ENCODE data around the gene GNAO1. TPM values are rescaled to one million over a fixed set of nuclear protein-coding genes. Genes with fewer than 3 reads are reported as not detected.

The GNAO1 gene
- polyA plus RNA-seq, 3 donors, result not detected

DNA sequence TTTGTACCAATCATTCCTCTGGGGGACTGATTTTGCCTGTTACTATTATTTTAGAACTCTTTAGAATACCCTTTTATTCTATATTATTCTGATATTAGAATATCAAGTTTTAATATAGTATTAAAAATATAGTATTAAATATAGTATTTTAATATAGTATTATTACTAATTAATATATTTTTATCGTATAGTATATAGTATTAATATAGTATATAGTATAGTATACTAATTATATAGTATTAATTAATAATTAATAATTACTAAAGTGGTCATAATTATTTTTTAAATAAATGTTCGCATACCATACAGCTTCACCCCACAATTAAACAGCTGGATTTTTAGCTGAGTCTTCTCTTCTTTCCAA lies 73.3 kb downstream of the GNAO1 start:
- Mint-ChIP-seq H3K27me3 (ENCODE audit: low read depth in 3 of 3) (peaks cover 4 to 13% (median 9%) of the 10 kb centered on the region in 3 donors), H3K4me3 (no peak overlapping the region), H3K27ac (no peak overlapping the region), H3K9me3 (peaks cover 0 to 2% (median 0%) of the 10 kb centered on the region in 7 donors), H3K4me1 (peaks cover 7% of the 10 kb centered on the region), H3K36me3 (no peaks in the 10 kb centered on the region)
- Histone ChIP-seq H3K79me2 (ENCODE audit: insufficient read depth, low read length) (no peaks in the 10 kb centered on the region), H3K27ac (ENCODE audit: low read depth in 1 of 2, low read length in 2 of 2) (no peak overlapping the region), H4K20me1 (ENCODE audit: insufficient read depth, low read length) (no peaks in the 10 kb centered on the region), H3K4me1 (ENCODE audit: control insufficient read depth in 1 of 2, insufficient read depth in 2 of 2, low read length in 2 of 2) (no peaks in the 10 kb centered on the region), H3K9me3 (replicated peaks in 1 of 2; ENCODE audit: control insufficient read depth in 1 of 2, insufficient read depth in 1 of 2, low read length in 2 of 2) (no peaks in the 10 kb centered on the region), H3K9ac (ENCODE audit: insufficient read depth, low read length, poor library complexity, severe bottlenecking) (no peak overlapping the region), H3K4me3 (replicated peaks in 1 of 3; ENCODE audit: low read depth in 2 of 3, low read length in 3 of 3) (no peak overlapping the region), H3K36me3 (replicated peaks in 1 of 2; ENCODE audit: control insufficient read depth in 1 of 2, insufficient read depth in 2 of 2, low read length in 2 of 2) (no peaks in the 10 kb centered on the region), H3K27me3 (ENCODE audit: control insufficient read depth in 2 of 2, insufficient read depth in 2 of 2, low read length in 2 of 2) (peaks cover 0 to 4% of the 10 kb centered on the region in 2 donors), H2AFZ (ENCODE audit: insufficient read depth, low read depth, low read length, poor library complexity, severe bottlenecking) (no peak overlapping the region), H3K4me2 (replicated peaks; ENCODE audit: extremely low read depth, low read length, poor library complexity, severe bottlenecking) (no peak overlapping the region)
- no CpG with 5 or more reads among the region's 2 CpGs for WGBS (ENCODE audit: insufficient coverage)
- TF ChIP-seq, protein P1, sequence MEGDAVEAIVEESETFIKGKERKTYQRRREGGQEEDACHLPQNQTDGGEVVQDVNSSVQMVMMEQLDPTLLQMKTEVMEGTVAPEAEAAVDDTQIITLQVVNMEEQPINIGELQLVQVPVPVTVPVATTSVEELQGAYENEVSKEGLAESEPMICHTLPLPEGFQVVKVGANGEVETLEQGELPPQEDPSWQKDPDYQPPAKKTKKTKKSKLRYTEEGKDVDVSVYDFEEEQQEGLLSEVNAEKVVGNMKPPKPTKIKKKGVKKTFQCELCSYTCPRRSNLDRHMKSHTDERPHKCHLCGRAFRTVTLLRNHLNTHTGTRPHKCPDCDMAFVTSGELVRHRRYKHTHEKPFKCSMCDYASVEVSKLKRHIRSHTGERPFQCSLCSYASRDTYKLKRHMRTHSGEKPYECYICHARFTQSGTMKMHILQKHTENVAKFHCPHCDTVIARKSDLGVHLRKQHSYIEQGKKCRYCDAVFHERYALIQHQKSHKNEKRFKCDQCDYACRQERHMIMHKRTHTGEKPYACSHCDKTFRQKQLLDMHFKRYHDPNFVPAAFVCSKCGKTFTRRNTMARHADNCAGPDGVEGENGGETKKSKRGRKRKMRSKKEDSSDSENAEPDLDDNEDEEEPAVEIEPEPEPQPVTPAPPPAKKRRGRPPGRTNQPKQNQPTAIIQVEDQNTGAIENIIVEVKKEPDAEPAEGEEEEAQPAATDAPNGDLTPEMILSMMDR (IDR thresholded peaks at IDR 0.05), result no peak
- no peak for DNase-seq
- intact Hi-C loops (cut with micrococcal nuclease), result no loop called here

DNA sequence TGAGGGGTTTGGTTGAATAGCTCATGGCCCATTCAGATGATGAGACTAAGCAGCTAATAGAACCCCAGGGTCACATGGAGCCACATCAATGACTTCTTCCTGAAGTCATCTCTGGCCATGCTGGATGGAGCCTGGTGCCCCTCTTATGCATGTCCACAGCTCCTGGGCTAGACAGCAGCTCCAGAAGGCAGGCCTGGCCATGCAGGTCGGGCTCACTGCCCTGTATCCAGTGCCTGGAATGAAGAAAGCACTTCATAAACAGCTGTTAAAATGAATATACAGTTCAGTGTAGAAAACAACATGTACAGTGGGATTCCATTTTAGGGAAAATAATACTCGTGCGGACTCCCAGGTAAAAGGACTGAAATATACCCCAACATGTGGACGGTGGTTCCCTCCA lies 73.9 kb downstream of the GNAO1 start:
- 100% methylated on average over 2 of the region's 4 CpGs for WGBS (ENCODE audit: insufficient coverage)
- no peaks in the 10 kb centered on the region for H4K20me1 ChIP-seq (ENCODE audit: insufficient read depth, low read length)
- no peak overlapping the region for H3K4me2 ChIP-seq (replicated peaks; ENCODE audit: extremely low read depth, low read length, poor library complexity, severe bottlenecking)
- H3K27ac ChIP-seq (ENCODE audit: low read depth in 1 of 2, low read length in 2 of 2), result no peak overlapping the region
- H3K4me3 ChIP-seq (replicated peaks in 1 of 3; ENCODE audit: low read depth in 2 of 3, low read length in 3 of 3), result no peak overlapping the region
- no peak for DNase-seq
- H2AFZ ChIP-seq (ENCODE audit: insufficient read depth, low read depth, low read length, poor library complexity, severe bottlenecking), result no peak overlapping the region
- no peaks in the 10 kb centered on the region for H3K9me3 ChIP-seq (replicated peaks in 1 of 2; ENCODE audit: control insufficient read depth in 1 of 2, insufficient read depth in 1 of 2, low read length in 2 of 2)
- peaks cover 0 to 4% of the 10 kb centered on the region in 2 donors for H3K27me3 ChIP-seq (ENCODE audit: control insufficient read depth in 2 of 2, insufficient read depth in 2 of 2, low read length in 2 of 2)
- peaks cover 8% of the 10 kb centered on the region for H3K4me1 Mint-ChIP-seq
- intact Hi-C loops (cut with micrococcal nuclease), result no loop called here
- no peaks in the 10 kb centered on the region for H3K36me3 ChIP-seq (replicated peaks in 1 of 2; ENCODE audit: control insufficient read depth in 1 of 2, insufficient read depth in 2 of 2, low read length in 2 of 2)
- H3K4me1 ChIP-seq (ENCODE audit: control insufficient read depth in 1 of 2, insufficient read depth in 2 of 2, low read length in 2 of 2), result no peaks in the 10 kb centered on the region
- H3K9me3 Mint-ChIP-seq, result peaks cover 0 to 2% (median 0%) of the 10 kb centered on the region in 7 donors
- TF ChIP-seq, protein P1 (IDR thresholded peaks at IDR 0.05), result no peak
- H3K36me3 Mint-ChIP-seq, result no peaks in the 10 kb centered on the region
- no peak overlapping the region for H3K4me3 Mint-ChIP-seq
- no peaks in the 10 kb centered on the region for H3K79me2 ChIP-seq (ENCODE audit: insufficient read depth, low read length)
- no peak overlapping the region for H3K9ac ChIP-seq (ENCODE audit: insufficient read depth, low read length, poor library complexity, severe bottlenecking)
- no peak overlapping the region for H3K27ac Mint-ChIP-seq
- H3K27me3 Mint-ChIP-seq (ENCODE audit: low read depth in 3 of 3), result peaks cover 4 to 13% (median 9%) of the 10 kb centered on the region in 3 donors

Data from CD14-positive monocyte (primary cell).